Measurements from ENCODE around the gene BRD1.
"Not testable (repeated sequence)": the region's sequence is repeated elsewhere in the genome, so short reads cannot be mapped to it uniquely, and the experiment has no call there.

The BRD1 gene

GRCh38 chr22:49783926-49784629 lies 43.6 kb downstream of the BRD1 start:
- H3K4me3 ChIP-seq (ENCODE audit: low read length): no peak overlapping the region

GRCh38 chr22:49783036-49783746 lies 44.5 kb downstream of the BRD1 start:
- no peak for TF ChIP-seq ZNF274 (IDR thresholded peaks at IDR 0.05; ENCODE audit: low read depth, low read length)
- H3K4me3 ChIP-seq (ENCODE audit: low read length): no peak overlapping the region

More at GRCh38 chr22:49783926-49784629, 43.6 kb downstream of the BRD1 start:
- TF ChIP-seq ZNF274 (IDR thresholded peaks at IDR 0.05; ENCODE audit: low read depth, low read length): no peak

GRCh38 chr22:49781886-49782285 lies 45.8 kb downstream of the BRD1 start:
- H3K4me3 ChIP-seq (ENCODE audit: low read length): not testable (repeated sequence)

GRCh38 chr22:49781289-49781782 lies 46.3 kb downstream of the BRD1 start:
- TF ChIP-seq ZNF274 (IDR thresholded peaks at IDR 0.05; ENCODE audit: low read depth, low read length): no peak

GRCh38 chr22:49780698-49781288 lies 46.9 kb downstream of the BRD1 start:
- no peak overlapping the region for H3K4me3 ChIP-seq (ENCODE audit: low read length)
- no peak for TF ChIP-seq ZNF274 (IDR thresholded peaks at IDR 0.05; ENCODE audit: low read depth, low read length)

More at GRCh38 chr22:49781289-49781782, 46.3 kb downstream of the BRD1 start:
- H3K4me3 ChIP-seq (ENCODE audit: low read length): no peak overlapping the region

- TF ChIP-seq ZNF274 (IDR thresholded peaks at IDR 0.05; ENCODE audit: low read depth, low read length): no peak
- no peak overlapping the region for H3K4me3 ChIP-seq (ENCODE audit: low read length)
Measured at GRCh38 chr22:49779853-49780697, 47.6 kb downstream of the BRD1 start.

GRCh38 chr22:49779211-49779610 lies 48.5 kb downstream of the BRD1 start:
- TF ChIP-seq ZNF274 (IDR thresholded peaks at IDR 0.05; ENCODE audit: low read depth, low read length): no peak
- no peak overlapping the region for H3K4me3 ChIP-seq (ENCODE audit: low read length)

- no peak for TF ChIP-seq ZNF274 (IDR thresholded peaks at IDR 0.05; ENCODE audit: low read depth, low read length)
- H3K4me3 ChIP-seq (ENCODE audit: low read length): no peak overlapping the region
Measured at GRCh38 chr22:49777569-49778249, 50.0 kb downstream of the BRD1 start.

- TF ChIP-seq ZNF274 (IDR thresholded peaks at IDR 0.05; ENCODE audit: low read depth, low read length): no peak
- no peak overlapping the region for H3K4me3 ChIP-seq (ENCODE audit: low read length)
Measured at GRCh38 chr22:49776891-49777290, 50.8 kb downstream of the BRD1 start.

- no peak for TF ChIP-seq ZNF274 (IDR thresholded peaks at IDR 0.05; ENCODE audit: low read depth, low read length)
- no peak overlapping the region for H3K4me3 ChIP-seq (ENCODE audit: low read length)
Measured at GRCh38 chr22:49775867-49776511, 51.7 kb downstream of the BRD1 start.

GRCh38 chr22:49775191-49775866 lies 52.3 kb downstream of the BRD1 start:
- TF ChIP-seq ZNF274 (IDR thresholded peaks at IDR 0.05; ENCODE audit: low read depth, low read length): no peak
- H3K4me3 ChIP-seq (ENCODE audit: low read length): no peak overlapping the region

GRCh38 chr22:49774499-49775151 lies 53.0 kb downstream of the BRD1 start:
- H3K4me3 ChIP-seq (ENCODE audit: low read length): no peak overlapping the region
- TF ChIP-seq ZNF274 (IDR thresholded peaks at IDR 0.05; ENCODE audit: low read depth, low read length): no peak

Measured in GM08714 (cell line).